Breast epithelium (tissue), 4 donors: ENCODE results near the gene STARD3NL. TPM values are rescaled to one million over a fixed set of nuclear protein-coding genes. Genes with fewer than 3 reads are reported as not detected.

Experiments used
- DNase-seq, 2 donors: peaks; one replicate each; pipeline ENCODE4 v3.0.0-alpha.2; 2019; ENCODE audit warnings: low spot score in 2 of 2
- H3K27ac ChIP-seq, 2 donors: fragments of 200-600 bp; sonication (generic) in 1 of 2; one replicate each; pipeline ENCODE4 v1.5.1; 2016 to 2019; ENCODE audit warnings: mild to moderate bottlenecking in 1 of 2
- H3K27me3 ChIP-seq, 2 donors: fragments of 200-600 bp; sonication (generic) in 1 of 2; one replicate each; pipeline versions ENCODE4 v1.5.1 to v1.6.0; 2017 to 2019; ENCODE audit warnings: control low read depth in 1 of 2, mild to moderate bottlenecking in 1 of 2
- H3K36me3 ChIP-seq: fragments of 200-600 bp; one replicate; pipeline ENCODE4 v1.5.1; 2019
- H3K4me1 ChIP-seq, 2 donors: fragments of 200-600 bp; sonication (generic); one replicate each; pipeline ENCODE4 v1.5.1; 2016 to 2019; ENCODE audit warnings: control low read depth in 1 of 2
- H3K4me3 ChIP-seq, 3 donors: fragments of 200-600 bp; sonication (generic); 1 replicate in 2 of 3; 2 replicates in 1 of 3; pipeline ENCODE4 v1.5.1; 2016 to 2019; ENCODE audit warnings: mild to moderate bottlenecking in 3 of 3, moderate library complexity in 2 of 3
- H3K9me3 ChIP-seq, 2 donors: fragments of 200-600 bp; sonication (generic) in 1 of 2; one replicate each; pipeline ENCODE4 v1.5.1; 2016 to 2019; ENCODE audit warnings: control low read depth in 1 of 2
- POLR2A ChIP-seq: fragments of 450-650 bp; IDR thresholded peaks from one replicate; pipeline ENCODE4 v1.6.1; 2016; ENCODE audit warnings: antibody characterized with exemption, mild to moderate bottlenecking, moderate library complexity
- POLR2AphosphoS5 ChIP-seq, 3 donors: sonication (generic); formaldehyde crosslinking; IDR thresholded peaks; one replicate each; pipeline ENCODE4 v1.6.1; 2017; ENCODE audit warnings: antibody characterized with exemption in 3 of 3
- intact Hi-C: fragments of 100-400 bp; cut with DNase I; formaldehyde crosslinking; loops from one replicate; pipeline ENCODE4 v1.15.1; 2023; ENCODE audit warnings: low total_unique reads
- total RNA-seq, 3 donors: library from RNA; depleted of rRNA; stranded (reverse); fragments of >200 nt; gene quantifications; one replicate each; pipeline ENCODE4 v1.1.0, GENCODE V29; 2016
- TF ChIP-seq, protein P1 (sequence below), 3 donors: fragments of 450-650 bp; IDR thresholded peaks; one replicate each; pipeline ENCODE4 v1.5.1; 2016 to 2017; ENCODE audit warnings: antibody characterized with exemption in 3 of 3, mild to moderate bottlenecking in 3 of 3, moderate library complexity in 3 of 3

Gene STARD3NL
- total RNA-seq, 3 donors from 2014 or later = 36.8 to 42.9 (median 42.6) TPM

DNA sequence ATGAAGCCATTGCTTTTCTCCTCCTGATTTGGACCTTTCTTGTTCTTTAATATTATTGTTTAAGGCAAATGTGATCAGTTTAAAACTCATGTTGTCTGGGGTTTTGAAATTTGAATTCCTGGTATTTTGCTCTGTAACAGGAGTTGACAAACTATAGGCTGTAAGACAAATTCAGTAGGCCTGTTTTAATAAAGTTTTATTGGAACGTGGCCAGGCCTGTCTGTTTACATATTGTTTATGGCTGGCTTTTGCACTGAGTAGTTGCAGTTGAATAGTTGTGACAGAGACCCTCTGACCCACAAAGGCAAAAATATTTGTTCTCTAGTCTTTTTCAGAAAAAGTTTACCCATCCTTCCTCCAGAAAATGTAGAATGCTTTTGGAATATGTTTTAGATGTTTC lies 29.8 kb downstream of the STARD3NL start:
- H3K9me3 ChIP-seq = no peaks in the 10 kb centered on the region
- H3K4me3 ChIP-seq = no peak overlapping the region
- no peaks in the 10 kb centered on the region for H3K4me1 ChIP-seq
- TF ChIP-seq, protein P1, sequence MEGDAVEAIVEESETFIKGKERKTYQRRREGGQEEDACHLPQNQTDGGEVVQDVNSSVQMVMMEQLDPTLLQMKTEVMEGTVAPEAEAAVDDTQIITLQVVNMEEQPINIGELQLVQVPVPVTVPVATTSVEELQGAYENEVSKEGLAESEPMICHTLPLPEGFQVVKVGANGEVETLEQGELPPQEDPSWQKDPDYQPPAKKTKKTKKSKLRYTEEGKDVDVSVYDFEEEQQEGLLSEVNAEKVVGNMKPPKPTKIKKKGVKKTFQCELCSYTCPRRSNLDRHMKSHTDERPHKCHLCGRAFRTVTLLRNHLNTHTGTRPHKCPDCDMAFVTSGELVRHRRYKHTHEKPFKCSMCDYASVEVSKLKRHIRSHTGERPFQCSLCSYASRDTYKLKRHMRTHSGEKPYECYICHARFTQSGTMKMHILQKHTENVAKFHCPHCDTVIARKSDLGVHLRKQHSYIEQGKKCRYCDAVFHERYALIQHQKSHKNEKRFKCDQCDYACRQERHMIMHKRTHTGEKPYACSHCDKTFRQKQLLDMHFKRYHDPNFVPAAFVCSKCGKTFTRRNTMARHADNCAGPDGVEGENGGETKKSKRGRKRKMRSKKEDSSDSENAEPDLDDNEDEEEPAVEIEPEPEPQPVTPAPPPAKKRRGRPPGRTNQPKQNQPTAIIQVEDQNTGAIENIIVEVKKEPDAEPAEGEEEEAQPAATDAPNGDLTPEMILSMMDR (IDR thresholded peaks at IDR 0.05) = no peak
- no peak for TF ChIP-seq POLR2A
- TF ChIP-seq POLR2AphosphoS5 (IDR thresholded peaks at IDR 0.05) = no peak
- no peaks in the 10 kb centered on the region for H3K27me3 ChIP-seq
- no peak for DNase-seq
- H3K27ac ChIP-seq = no peak overlapping the region
- H3K36me3 ChIP-seq = no peaks in the 10 kb centered on the region
- intact Hi-C loops = no loop called here

DNA sequence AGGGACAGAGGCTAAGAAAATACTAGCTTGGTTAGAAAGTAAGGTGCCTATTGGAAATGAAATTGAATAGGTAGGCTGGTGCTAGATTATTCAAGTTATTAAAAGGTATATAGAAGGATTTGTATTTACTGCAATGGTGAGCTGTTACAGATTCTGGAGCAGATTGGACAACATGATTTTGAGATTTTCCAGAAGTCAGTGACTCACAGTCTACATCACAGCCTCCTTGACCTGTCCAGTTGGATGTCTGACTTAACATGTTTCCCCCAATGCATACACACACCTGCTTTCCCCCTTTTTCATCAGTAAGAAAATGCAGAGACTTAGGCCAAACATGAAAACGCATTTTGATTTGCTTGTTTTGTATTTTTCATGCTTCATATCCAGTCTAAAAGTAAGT lies 33.4 kb downstream of the STARD3NL start:
- no peaks in the 10 kb centered on the region for H3K27me3 ChIP-seq
- H3K27ac ChIP-seq = no peak overlapping the region
- no peak overlapping the region for H3K4me3 ChIP-seq
- no peaks in the 10 kb centered on the region for H3K9me3 ChIP-seq
- no peak for DNase-seq
- H3K36me3 ChIP-seq = no peaks in the 10 kb centered on the region
- no peaks in the 10 kb centered on the region for H3K4me1 ChIP-seq
- intact Hi-C loops = no loop called here
- no peak for TF ChIP-seq POLR2A

DNA sequence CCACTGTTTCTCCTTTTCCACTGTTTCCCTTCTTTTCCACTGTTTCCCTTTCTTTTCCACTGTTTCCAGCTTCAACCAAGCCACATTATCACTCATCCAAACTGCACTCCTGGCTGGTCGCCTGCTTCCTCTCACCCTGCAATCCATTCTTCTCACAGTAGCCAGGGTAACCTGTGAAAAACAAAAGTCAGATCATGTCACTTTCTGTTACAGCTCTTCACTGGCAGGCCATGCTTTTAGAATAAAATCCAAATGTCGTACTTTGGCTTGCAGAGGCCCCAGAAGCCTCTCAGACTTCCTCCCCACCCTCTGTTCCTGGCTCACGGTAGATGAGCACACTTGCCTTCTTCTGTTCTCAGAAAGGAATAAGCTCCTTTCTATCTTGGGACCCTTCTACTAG lies 33.9 kb downstream of the STARD3NL start:
- H3K27ac ChIP-seq = no peak overlapping the region
- TF ChIP-seq, protein P1 (IDR thresholded peaks at IDR 0.05) = no peak
- no peak for TF ChIP-seq POLR2A
- no peak for TF ChIP-seq POLR2AphosphoS5 (IDR thresholded peaks at IDR 0.05)
- no peaks in the 10 kb centered on the region for H3K27me3 ChIP-seq
- H3K36me3 ChIP-seq = no peaks in the 10 kb centered on the region
- H3K4me1 ChIP-seq = no peaks in the 10 kb centered on the region
- no peak for DNase-seq
- no peaks in the 10 kb centered on the region for H3K9me3 ChIP-seq
- intact Hi-C loops = no loop called here
- H3K4me3 ChIP-seq = no peak overlapping the region

DNA sequence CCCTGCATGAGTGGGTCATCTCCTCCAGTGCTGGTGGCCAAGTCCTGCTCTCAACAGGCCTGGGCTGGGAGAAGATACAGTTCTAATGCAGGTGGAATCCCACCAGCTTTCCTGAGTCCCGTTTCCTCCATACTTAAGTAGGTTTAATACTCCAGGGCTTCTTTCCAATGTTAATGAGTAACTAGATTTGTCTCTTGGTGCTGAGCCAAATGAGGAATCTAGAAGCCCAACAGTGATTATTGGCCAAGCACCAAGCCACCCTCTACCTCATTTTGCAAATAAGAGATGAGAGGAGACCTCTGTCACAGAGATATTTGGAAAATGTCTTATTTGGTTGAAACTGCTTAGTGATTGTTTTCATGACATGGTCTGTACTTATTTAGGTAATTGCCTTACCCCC lies 37.1 kb downstream of the STARD3NL start:
- no peaks in the 10 kb centered on the region for H3K9me3 ChIP-seq
- intact Hi-C loops = no loop called here
- no peak overlapping the region for H3K4me3 ChIP-seq
- no peaks in the 10 kb centered on the region for H3K27me3 ChIP-seq
- no peak for DNase-seq
- H3K4me1 ChIP-seq = no peaks in the 10 kb centered on the region
- no peak for TF ChIP-seq POLR2AphosphoS5 (IDR thresholded peaks at IDR 0.05)
- H3K27ac ChIP-seq = no peak overlapping the region
- H3K36me3 ChIP-seq = no peaks in the 10 kb centered on the region

DNA sequence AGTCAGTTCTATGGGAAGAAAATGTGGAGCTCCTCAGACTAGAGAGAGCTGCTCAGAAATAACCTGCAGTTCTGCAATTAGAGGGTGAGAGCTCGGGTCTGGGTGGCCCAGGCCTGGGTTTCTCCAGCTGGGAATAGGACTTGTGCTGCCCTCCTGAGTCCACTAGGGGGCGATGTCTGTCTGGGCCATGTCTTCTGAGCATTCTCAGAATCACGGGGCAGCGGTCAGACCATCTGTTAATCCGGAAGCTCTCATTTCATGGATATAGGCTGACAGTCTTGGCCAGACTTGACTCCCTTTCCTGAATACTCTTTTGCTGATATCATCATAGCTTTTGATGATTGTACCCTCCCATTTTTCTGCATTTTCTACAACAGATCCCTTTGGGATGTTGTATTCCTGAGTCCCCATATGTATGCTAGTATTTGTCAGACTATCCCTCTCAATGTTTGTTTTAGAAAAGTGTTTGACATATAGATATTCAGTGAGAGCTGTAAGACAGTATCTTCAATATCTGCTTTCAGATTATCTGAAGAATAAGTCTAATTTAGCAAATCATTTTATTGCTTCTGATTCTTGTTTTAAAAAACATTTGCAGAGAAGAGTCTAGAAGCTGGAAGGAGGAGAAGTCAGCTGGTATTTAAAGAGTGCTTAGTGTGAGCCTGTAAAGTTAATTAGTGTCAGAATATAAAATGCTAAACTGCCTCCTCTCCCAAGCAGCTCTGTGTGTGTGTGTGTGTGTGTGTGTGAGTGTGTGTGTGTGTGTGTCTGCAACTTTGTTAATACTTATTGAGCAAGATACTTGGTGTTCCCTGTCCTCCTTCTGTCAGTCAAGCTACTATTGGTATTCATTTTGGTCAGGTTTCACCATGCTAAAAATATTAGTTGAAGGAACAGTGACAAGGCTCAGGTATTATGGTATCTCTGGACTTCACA lies 38.0 kb downstream of the STARD3NL start:
- peak; percentile 44 to 66 for DNase-seq
- Histone ChIP-seq H3K9me3 (no peaks in the 10 kb centered on the region), H3K4me1 (no peaks in the 10 kb centered on the region), H3K36me3 (no peaks in the 10 kb centered on the region), H3K27ac (peak overlapping the region in 1 of 2 donors; percentile 22), H3K27me3 (no peaks in the 10 kb centered on the region), H3K4me3 (no peak overlapping the region)
- TF ChIP-seq, protein P1 (IDR thresholded peaks at IDR 0.05) = peak; percentile 54 to 76 (median 62)
- TF ChIP-seq POLR2A = no peak
- intact Hi-C loops = no loop called here

DNA sequence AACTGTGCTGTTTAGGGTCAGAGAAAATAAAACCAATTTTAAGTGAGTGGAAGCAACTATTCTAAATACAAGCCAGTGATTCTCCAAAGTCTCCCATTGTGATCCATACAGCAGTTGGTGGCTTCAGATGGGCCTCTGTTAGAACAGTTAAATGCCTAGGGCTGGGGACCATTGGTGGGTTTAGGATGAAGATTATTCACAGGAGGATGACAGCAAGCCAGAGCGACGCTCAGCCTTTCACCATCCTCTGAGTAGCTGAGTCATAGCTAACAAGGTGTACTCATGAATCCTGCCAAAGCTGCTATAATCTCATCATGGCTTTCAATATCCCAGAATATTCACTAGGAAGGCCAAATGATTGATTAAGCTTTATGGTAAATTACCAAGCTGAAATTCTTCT lies 39.6 kb downstream of the STARD3NL start:
- no peak overlapping the region for H3K4me3 ChIP-seq
- DNase-seq = no peak
- no peak for TF ChIP-seq POLR2A
- TF ChIP-seq POLR2AphosphoS5 (IDR thresholded peaks at IDR 0.05) = no peak
- TF ChIP-seq, protein P1 (IDR thresholded peaks at IDR 0.05) = no peak
- intact Hi-C loops = no loop called here
- H3K27ac ChIP-seq = no peak overlapping the region
- no peaks in the 10 kb centered on the region for H3K9me3 ChIP-seq
- no peaks in the 10 kb centered on the region for H3K27me3 ChIP-seq
- H3K36me3 ChIP-seq = no peaks in the 10 kb centered on the region
- no peaks in the 10 kb centered on the region for H3K4me1 ChIP-seq
